ENCODE measurements around the gene CACNA1D. TPM values are rescaled to one million over a fixed set of nuclear protein-coding genes. Genes with fewer than 3 reads are reported as not detected.
A peak's percentile ranks its signal among the peaks of the same experiment; 100 is the strongest.

CACNA1D gene
- total RNA-seq, 2 experiments from 2014 or later: not detected

DNA sequence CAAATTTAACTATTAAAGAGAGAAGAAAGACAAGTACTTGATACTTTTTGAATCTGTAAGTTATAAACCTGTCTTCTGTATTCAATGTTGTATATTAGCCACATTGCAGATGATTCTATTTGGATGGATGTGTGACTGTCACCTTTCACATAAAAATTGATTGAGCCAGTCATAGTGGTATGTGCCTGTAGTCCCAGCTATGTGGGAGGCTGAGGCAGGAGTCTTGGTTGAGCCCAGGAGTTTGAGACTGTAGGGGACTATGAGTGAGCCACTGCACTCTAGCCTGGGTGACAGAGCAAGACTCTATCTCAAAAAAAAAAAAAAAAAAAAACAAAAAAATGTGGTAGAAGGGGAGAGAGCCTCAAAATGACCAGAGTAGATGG is 12.3 kb downstream of the CACNA1D start:
- no peak overlapping the region for H3K27ac Mint-ChIP-seq
- ChIA-PET CTCF (no interaction called here), POLR2A (no interaction called here)
- H3K27me3 Mint-ChIP-seq: peaks cover 28% of the 10 kb centered on the region
- no peaks in the 10 kb centered on the region for H3K9me3 Mint-ChIP-seq
- DNase-seq (no peak), ATAC-seq (no peak)
- no peak overlapping the region for H3K4me3 Mint-ChIP-seq
- TF ChIP-seq, protein P1, sequence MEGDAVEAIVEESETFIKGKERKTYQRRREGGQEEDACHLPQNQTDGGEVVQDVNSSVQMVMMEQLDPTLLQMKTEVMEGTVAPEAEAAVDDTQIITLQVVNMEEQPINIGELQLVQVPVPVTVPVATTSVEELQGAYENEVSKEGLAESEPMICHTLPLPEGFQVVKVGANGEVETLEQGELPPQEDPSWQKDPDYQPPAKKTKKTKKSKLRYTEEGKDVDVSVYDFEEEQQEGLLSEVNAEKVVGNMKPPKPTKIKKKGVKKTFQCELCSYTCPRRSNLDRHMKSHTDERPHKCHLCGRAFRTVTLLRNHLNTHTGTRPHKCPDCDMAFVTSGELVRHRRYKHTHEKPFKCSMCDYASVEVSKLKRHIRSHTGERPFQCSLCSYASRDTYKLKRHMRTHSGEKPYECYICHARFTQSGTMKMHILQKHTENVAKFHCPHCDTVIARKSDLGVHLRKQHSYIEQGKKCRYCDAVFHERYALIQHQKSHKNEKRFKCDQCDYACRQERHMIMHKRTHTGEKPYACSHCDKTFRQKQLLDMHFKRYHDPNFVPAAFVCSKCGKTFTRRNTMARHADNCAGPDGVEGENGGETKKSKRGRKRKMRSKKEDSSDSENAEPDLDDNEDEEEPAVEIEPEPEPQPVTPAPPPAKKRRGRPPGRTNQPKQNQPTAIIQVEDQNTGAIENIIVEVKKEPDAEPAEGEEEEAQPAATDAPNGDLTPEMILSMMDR (IDR thresholded peaks at IDR 0.05): no peak
- H3K4me1 Mint-ChIP-seq (ENCODE audit: low read depth): no peaks in the 10 kb centered on the region
- intact Hi-C loops (cut with micrococcal nuclease): no loop called here
- no peaks in the 10 kb centered on the region for H3K36me3 Mint-ChIP-seq (ENCODE audit: low read depth)

DNA sequence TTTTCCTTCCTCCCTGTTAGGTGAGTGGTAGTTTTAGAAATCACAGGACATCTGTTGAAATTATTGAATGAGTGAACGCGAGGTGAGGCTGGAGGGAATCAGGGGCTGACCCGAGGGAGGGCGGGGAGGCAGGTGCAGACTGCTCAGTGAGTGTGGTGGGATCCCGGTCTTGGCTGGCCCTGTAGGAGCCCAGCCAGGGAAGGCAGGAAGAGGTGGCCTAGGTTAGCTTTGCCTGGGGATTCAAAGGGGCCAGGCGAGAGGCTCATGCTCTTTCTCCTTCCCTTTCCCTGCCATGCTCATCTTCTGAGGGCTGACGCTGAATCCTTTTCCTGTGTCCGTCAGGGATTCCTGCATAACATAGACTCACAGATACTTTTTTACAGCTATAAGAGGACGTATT is 15.1 kb downstream of the CACNA1D start:
- peaks cover 26% of the 10 kb centered on the region for H3K27me3 Mint-ChIP-seq
- ChIA-PET POLR2A (no interaction called here), CTCF (no interaction called here)
- no peak overlapping the region for H3K4me3 Mint-ChIP-seq
- H3K36me3 Mint-ChIP-seq (ENCODE audit: low read depth): no peaks in the 10 kb centered on the region
- intact Hi-C loops (cut with micrococcal nuclease): no loop called here
- TF ChIP-seq, protein P1 (IDR thresholded peaks at IDR 0.05): no peak
- no peak overlapping the region for H3K27ac Mint-ChIP-seq
- H3K4me1 Mint-ChIP-seq (ENCODE audit: low read depth): no peaks in the 10 kb centered on the region
- H3K9me3 Mint-ChIP-seq: no peaks in the 10 kb centered on the region
- no peak for DNase-seq
- no peak for ATAC-seq

DNA sequence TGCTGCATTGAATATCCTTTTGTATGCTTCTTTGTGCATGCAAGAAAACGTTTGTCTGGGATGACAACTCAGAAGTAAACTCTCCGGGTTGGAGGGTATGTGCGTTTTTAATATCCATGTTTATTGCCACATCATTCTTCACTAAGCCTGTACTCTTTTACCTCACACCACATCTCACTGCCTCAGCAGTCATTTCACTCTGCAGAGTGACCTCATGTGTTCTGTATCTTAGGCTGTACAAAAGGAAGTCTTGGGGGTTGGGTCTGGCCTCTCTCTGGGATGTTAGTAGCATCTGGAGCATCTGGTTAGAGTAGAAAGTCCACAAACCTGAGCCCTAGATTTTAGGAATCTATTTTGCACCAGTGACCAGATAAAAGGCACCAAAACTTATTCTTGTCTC is 16.1 kb downstream of the CACNA1D start:
- H3K4me1 Mint-ChIP-seq (ENCODE audit: low read depth): no peaks in the 10 kb centered on the region
- DNase-seq: no peak
- CTCF ChIA-PET: no interaction called here
- ATAC-seq: no peak
- no peak overlapping the region for H3K27ac Mint-ChIP-seq
- POLR2A ChIA-PET: no interaction called here
- intact Hi-C loops (cut with micrococcal nuclease): no loop called here
- TF ChIP-seq, protein P1 (IDR thresholded peaks at IDR 0.05): no peak
- H3K36me3 Mint-ChIP-seq (ENCODE audit: low read depth): no peaks in the 10 kb centered on the region
- no peaks in the 10 kb centered on the region for H3K9me3 Mint-ChIP-seq
- peaks cover 26% of the 10 kb centered on the region for H3K27me3 Mint-ChIP-seq
- H3K4me3 Mint-ChIP-seq: no peak overlapping the region

DNA sequence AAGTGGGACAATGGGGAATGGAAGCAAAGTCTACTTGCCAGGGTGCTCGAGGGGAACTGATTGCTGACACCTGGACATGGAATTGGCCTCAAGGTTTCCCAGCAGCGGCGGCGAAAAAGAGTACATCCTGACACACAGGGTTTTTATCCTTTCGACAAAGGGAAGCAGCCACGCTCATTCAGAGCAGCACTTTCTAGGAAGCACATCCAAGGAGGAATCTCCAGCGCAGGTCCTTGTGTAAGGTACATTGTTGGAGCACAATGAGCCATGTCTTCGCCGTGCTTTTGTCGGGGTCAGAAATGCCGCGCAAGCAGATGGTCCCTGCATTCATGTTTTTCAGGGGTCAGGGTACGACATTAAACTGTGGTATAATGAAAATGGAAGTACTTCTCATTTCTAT is 16.8 kb downstream of the CACNA1D start:
- H3K4me3 Mint-ChIP-seq: no peak overlapping the region
- no peaks in the 10 kb centered on the region for H3K36me3 Mint-ChIP-seq (ENCODE audit: low read depth)
- no peaks in the 10 kb centered on the region for H3K4me1 Mint-ChIP-seq (ENCODE audit: low read depth)
- ChIA-PET POLR2A (no interaction called here), CTCF (no interaction called here)
- peaks cover 20% of the 10 kb centered on the region for H3K27me3 Mint-ChIP-seq
- H3K27ac Mint-ChIP-seq: no peak overlapping the region
- TF ChIP-seq, protein P1 (IDR thresholded peaks at IDR 0.05): no peak
- no peaks in the 10 kb centered on the region for H3K9me3 Mint-ChIP-seq
- no peak for DNase-seq
- ATAC-seq: no peak
- intact Hi-C loops (cut with micrococcal nuclease): no loop called here

DNA sequence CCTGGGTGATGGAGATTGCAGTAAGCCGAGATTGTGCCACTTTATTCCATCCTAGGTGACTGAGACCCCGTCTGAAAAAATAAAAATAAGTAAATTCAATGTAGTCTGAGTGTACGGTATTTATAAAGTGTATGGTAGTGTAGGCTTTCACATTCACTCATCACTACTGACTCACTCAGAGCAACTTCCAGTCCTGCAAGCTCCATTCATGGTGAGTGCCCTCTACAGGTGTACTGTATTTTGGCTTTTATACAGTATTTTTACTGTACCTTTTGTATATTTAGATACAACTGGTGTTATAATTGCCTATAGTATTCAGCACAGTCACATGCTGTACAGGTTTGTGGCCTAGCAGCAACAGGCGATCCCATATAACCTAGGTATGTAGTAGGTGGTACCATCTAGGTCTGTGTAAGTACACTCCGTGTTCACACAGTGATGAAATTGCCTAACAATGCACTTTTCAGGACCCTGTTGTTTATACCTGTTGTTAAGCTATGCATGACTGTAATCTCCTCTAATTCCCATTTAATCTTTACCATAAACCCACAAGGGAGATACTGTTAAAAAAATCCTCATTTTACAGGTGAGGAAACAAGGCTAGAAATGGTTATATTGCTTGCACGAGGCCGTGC is 19.3 kb downstream of the CACNA1D start:
- TF ChIP-seq, protein P1 (IDR thresholded peaks at IDR 0.05): peak; percentile 26
- ATAC-seq: peak; percentile 79
- Mint-ChIP-seq H3K27ac (no peak overlapping the region), H3K4me1 (ENCODE audit: low read depth) (no peaks in the 10 kb centered on the region), H3K9me3 (no peaks in the 10 kb centered on the region), H3K27me3 (peaks cover 16% of the 10 kb centered on the region), H3K4me3 (no peak overlapping the region), H3K36me3 (ENCODE audit: low read depth) (no peaks in the 10 kb centered on the region)
- intact Hi-C loops (cut with micrococcal nuclease): no loop called here
- ChIA-PET CTCF (interaction anchor here (1.2 to 1.4 kb wide), 2 partner anchors 11 to 119 kb away, joined by 3 to 5 read pairs; no protein-coding TSS in a partner anchor), POLR2A (no interaction called here)
- DNase-seq: no peak

Data from activated CD8-positive, alpha-beta T cell treated with anti-CD3 and anti-CD28 coated beads for 36 hours (primary cell).